ENCODE measurements around the gene ZNF443. TPM values are rescaled to one million over a fixed set of nuclear protein-coding genes. Genes with fewer than 3 reads are reported as not detected.

Gene ZNF443
- 0.78 to 1.5 TPM (median 1.0 TPM) in 5 replicates for total RNA-seq (2022; extraction: Qiagen RNA extraction; ENCODE audit: low read depth)

DNA sequence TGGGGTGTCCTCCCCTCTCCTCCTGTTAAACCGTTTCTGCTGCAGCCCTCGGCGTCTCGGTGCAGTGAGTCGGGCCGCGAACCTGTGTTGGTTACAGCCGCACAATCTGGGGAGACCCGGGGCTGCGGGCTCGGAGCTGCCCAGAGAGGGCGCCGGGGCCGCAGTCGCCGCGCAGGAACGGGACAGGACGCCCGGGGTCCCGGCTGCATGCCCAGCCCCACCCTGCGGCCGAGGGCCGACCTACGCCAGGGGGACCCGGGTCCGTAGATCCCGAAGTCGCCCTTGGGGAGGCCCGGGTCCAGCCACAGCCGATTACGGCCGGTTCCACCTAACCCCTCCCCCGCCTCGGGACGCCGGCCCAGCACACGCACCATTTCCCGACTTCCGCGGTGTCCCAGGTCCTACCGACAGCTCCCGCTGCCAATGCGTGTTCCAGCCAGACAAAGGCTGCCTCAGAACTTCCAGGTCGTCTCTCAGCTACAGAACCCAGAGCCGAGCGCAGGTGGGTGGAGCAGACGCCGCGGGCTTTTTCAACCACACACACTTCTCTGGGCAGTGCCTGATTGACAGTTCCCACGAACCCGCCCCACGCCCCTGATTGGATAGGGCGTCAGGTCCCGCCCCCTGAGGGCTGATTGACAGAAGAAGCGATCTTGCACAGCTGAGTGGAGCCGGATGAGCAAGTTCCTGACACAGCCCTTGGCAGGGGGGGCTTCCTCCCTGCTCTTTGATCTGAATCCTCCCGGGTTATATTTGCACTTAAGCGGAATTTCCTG lies at the start of gene ZNF443:
ZNF443 (minus strand) TSS at position 481 of the 776 bp plus-strand sequence; CDS start at position 374, 107 bp downstream.

DNA sequence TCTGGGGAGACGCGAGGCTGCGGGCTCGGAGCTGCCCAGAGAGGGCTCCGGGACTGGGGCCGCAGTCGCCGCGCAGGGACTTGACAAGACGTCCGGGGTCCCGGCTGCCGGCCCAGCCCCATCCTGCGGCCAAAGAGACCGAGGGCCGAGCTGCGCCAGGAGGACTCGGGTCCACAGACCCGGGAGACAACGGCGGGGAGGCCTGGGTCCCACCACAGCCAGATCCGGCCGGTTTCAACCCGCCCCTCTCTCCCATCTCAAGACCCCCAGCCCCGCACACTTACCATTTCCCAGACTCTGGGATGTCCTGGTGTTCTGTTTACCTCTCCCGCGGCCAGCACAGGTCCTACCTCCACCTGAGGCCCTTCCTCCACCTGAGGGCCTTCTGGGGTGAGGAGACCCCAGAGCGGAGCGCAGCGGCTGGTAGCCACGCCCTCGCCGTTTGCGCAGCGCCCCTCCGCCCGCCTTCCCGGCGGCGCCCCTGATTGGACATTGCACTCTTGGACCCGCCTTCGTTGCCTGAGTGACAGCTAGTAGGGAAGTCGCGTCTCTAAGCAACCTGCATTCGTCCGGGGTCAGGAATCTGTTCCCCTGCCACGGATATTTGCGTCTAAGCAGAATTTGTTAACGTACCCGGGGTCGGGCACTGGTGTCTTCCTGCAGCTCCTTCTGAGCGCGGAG lies 43.7 kb upstream of the ZNF443 start, which contains the start of gene ZNF709:
ZNF709 (minus strand) TSS at position 446 of the 681 bp plus-strand sequence; CDS start at position 287, 159 bp downstream.

DNA sequence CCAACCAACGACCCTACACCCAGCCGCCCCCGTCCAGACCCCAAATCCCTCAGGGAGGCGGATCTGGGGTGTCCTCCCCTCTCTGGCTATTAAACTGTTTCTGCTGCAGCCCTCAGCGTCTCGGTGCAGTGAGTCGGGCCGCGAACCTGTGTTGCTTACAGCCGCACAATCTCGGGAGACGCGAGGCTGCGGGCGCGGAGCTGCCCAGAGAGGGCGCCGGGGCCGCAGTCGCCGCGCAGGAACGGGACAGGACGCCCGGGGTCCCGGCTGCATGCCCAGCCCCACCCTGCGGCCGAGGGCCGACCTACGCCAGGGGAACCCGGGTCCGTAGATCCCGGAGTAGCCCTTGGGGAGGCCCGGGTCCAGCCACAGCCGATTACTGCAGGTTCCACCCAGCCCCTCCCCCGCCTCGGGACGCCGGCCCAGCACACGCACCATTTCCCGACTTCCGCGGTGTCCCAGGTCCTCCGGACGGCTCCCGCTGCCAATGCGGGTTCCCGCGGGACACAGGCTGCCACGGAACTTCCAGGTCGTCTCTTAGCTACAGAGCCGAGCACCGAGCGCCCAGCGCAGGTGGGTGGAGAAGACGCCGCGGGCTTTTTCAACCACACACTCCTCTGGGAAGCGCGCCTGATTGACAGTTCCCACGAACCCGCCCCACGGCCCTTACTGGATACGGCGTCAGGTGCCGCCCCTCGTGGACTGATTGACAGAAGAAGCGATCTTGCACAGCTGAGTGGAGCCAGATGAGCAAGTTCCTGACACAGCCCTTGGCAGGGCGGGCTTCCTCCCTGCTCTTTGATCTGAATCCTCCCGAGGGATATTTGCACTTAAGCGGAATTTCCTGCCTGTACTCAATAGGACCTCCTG lies 40.0 kb downstream of the ZNF443 start, which contains the start of gene ZNF799:
ZNF799 (minus strand) TSS at position 639 of the 870 bp plus-strand sequence; CDS start at position 438, 201 bp downstream.

Other genes with a start within 250 kb of the ZNF443 start
- gene ZNF44, start 146.1 kb downstream of the ZNF443 start, total RNA-seq (2022; extraction: Qiagen RNA extraction; ENCODE audit: low read depth) = 0.38 to 1.3 TPM (median 0.59 TPM) in 5 replicates
- not detected in 5 replicates for gene ZNF563, start 107.4 kb downstream of the ZNF443 start, total RNA-seq (2022; extraction: Qiagen RNA extraction; ENCODE audit: low read depth)
- gene ZNF442, start 75.3 kb downstream of the ZNF443 start, total RNA-seq (2022; extraction: Qiagen RNA extraction; ENCODE audit: low read depth) = not detected in 5 replicates
- gene ZNF799, start 39.8 kb downstream of the ZNF443 start, total RNA-seq (2022; extraction: Qiagen RNA extraction; ENCODE audit: low read depth) = 1.5 to 2.1 TPM (median 1.7 TPM) in 5 replicates
- 0.04 TPM in 1 of 5 replicates, not detected in the others for gene ZNF709, start 43.8 kb upstream of the ZNF443 start, total RNA-seq (2022; extraction: Qiagen RNA extraction; ENCODE audit: low read depth)
- gene ZNF564, start 110.5 kb upstream of the ZNF443 start, total RNA-seq (2022; extraction: Qiagen RNA extraction; ENCODE audit: low read depth) = 1.6 to 2.4 TPM (median 1.7 TPM) in 5 replicates
- gene ZNF490, start 169.8 kb upstream of the ZNF443 start, total RNA-seq (2022; extraction: Qiagen RNA extraction; ENCODE audit: low read depth) = 0.55 to 0.78 TPM (median 0.62 TPM) in 5 replicates
- 4.2 to 7.9 TPM (median 5.0 TPM) in 5 replicates for gene ZNF791, start 169.9 kb upstream of the ZNF443 start, total RNA-seq (2022; extraction: Qiagen RNA extraction; ENCODE audit: low read depth)
- gene MAN2B1, start 225.7 kb upstream of the ZNF443 start, total RNA-seq (2022; extraction: Qiagen RNA extraction; ENCODE audit: low read depth) = 16.4 to 20.7 TPM (median 17.5 TPM) in 5 replicates
- 7.6 to 13.8 TPM (median 10.8 TPM) in 5 replicates for gene WDR83, start 225.8 kb upstream of the ZNF443 start, total RNA-seq (2022; extraction: Qiagen RNA extraction; ENCODE audit: low read depth)
- gene DHPS, start 240.9 kb upstream of the ZNF443 start, total RNA-seq (2022; extraction: Qiagen RNA extraction; ENCODE audit: low read depth) = 42.7 to 54.1 TPM (median 50.9 TPM) in 5 replicates
- not detected in 5 replicates for gene GNG14, start 247.0 kb upstream of the ZNF443 start, total RNA-seq (2022; extraction: Qiagen RNA extraction; ENCODE audit: low read depth)